Vagina (tissue), 2 donors: ENCODE data around the gene RTTN.

Experiments
- CTCF ChIP-seq, 3 experiments: fragments of 450-650 bp in 2 of 3; fragments of 200-600 bp in 1 of 3; sonication (generic) in 1 of 3; IDR thresholded peaks; one replicate each; pipeline ENCODE4 v1.5.1; 2017 to 2019; ENCODE audit warnings: antibody characterized with exemption in 3 of 3, mild to moderate bottlenecking in 2 of 3, moderate library complexity in 2 of 3
- POLR2A ChIP-seq, 2 donors: fragments of 450-650 bp; IDR thresholded peaks; one replicate each; pipeline ENCODE4 v1.6.1; 2017; ENCODE audit warnings: antibody characterized with exemption in 2 of 2, mild to moderate bottlenecking in 2 of 2, moderate library complexity in 2 of 2
- POLR2AphosphoS5 ChIP-seq, 2 donors: sonication (generic); formaldehyde crosslinking; IDR thresholded peaks; one replicate each; pipeline ENCODE4 v1.9.0; 2017; ENCODE audit warnings: antibody characterized with exemption in 2 of 2, mild to moderate bottlenecking in 2 of 2, low read depth in 1 of 2; ENCODE audit not compliant: insufficient read depth in 1 of 2

GRCh38 chr18:70047931-70048603 is 157.4 kb downstream of the RTTN start:
- no peak for TF ChIP-seq POLR2A (IDR thresholded peaks at IDR 0.05)
- no peak for TF ChIP-seq CTCF (IDR thresholded peaks at IDR 0.05)
- TF ChIP-seq POLR2AphosphoS5 (IDR thresholded peaks at IDR 0.05; ENCODE audit: insufficient read depth in 1 of 2, low read depth in 1 of 2) = no peak
